ENCODE data around the gene SCML2. TPM values are rescaled to one million over a fixed set of nuclear protein-coding genes. Genes with fewer than 3 reads are reported as not detected.

The SCML2 gene
- total RNA-seq, 1 donor from 2014 or later: 2.2 TPM

GRCh38 chrX:18291006-18291545 is 63.4 kb downstream of the SCML2 start:
- TF ChIP-seq POLR2AphosphoS5 (IDR thresholded peaks at IDR 0.05; ENCODE audit: insufficient read depth in 1 of 2, low read depth in 1 of 2): no peak
- TF ChIP-seq, protein P1, sequence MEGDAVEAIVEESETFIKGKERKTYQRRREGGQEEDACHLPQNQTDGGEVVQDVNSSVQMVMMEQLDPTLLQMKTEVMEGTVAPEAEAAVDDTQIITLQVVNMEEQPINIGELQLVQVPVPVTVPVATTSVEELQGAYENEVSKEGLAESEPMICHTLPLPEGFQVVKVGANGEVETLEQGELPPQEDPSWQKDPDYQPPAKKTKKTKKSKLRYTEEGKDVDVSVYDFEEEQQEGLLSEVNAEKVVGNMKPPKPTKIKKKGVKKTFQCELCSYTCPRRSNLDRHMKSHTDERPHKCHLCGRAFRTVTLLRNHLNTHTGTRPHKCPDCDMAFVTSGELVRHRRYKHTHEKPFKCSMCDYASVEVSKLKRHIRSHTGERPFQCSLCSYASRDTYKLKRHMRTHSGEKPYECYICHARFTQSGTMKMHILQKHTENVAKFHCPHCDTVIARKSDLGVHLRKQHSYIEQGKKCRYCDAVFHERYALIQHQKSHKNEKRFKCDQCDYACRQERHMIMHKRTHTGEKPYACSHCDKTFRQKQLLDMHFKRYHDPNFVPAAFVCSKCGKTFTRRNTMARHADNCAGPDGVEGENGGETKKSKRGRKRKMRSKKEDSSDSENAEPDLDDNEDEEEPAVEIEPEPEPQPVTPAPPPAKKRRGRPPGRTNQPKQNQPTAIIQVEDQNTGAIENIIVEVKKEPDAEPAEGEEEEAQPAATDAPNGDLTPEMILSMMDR (IDR thresholded peaks at IDR 0.05): no peak
- TF ChIP-seq POLR2A (IDR thresholded peaks at IDR 0.05): no peak
- DNase-seq (ENCODE audit: extremely low spot score in 2 of 2): no peak

GRCh38 chrX:18290200-18290599 is 64.3 kb downstream of the SCML2 start:
- Histone ChIP-seq H3K9me3 (no peaks in the 10 kb centered on the region), H3K36me3 (no peaks in the 10 kb centered on the region), H3K4me3 (no peak overlapping the region), H3K27ac (no peak overlapping the region), H3K27me3 (no peaks in the 10 kb centered on the region), H3K4me1 (no peaks in the 10 kb centered on the region)
- intact Hi-C loops (cut with DNase I): no loop called here
- TF ChIP-seq, protein P1 (IDR thresholded peaks at IDR 0.05): no peak
- TF ChIP-seq POLR2AphosphoS5 (IDR thresholded peaks at IDR 0.05; ENCODE audit: insufficient read depth in 1 of 2, low read depth in 1 of 2) (no peak), POLR2A (IDR thresholded peaks at IDR 0.05) (no peak)
- no peak for DNase-seq (ENCODE audit: extremely low spot score in 2 of 2)

More at GRCh38 chrX:18291006-18291545, 63.4 kb downstream of the SCML2 start:
- H3K36me3 ChIP-seq: no peaks in the 10 kb centered on the region
- intact Hi-C loops (cut with DNase I): no loop called here
- no peak overlapping the region for H3K4me3 ChIP-seq
- H3K27ac ChIP-seq: no peak overlapping the region
- no peaks in the 10 kb centered on the region for H3K4me1 ChIP-seq
- H3K9me3 ChIP-seq: no peaks in the 10 kb centered on the region
- no peaks in the 10 kb centered on the region for H3K27me3 ChIP-seq

DNA sequence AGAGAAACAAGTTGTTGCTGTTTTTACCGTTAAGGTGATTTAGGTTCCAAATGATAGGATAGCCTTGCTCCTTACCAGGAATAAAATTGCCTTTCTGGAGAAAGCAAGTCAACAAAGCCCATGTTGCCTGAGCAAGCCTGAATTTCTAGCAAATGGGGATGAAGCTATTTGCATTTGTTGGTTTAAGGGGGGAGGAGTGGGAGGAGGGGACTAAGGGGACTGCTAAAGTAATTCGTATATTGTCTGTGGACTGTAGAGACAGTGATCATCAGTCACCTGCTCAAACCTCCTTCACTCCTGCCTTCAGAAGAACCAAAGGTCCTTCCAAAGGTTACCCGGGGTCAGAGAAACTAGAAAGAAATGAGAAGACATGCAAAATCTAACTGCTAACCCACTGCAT is 65.8 kb downstream of the SCML2 start:
- Histone ChIP-seq H3K27ac (no peak overlapping the region), H3K27me3 (no peaks in the 10 kb centered on the region), H3K4me3 (no peak overlapping the region), H3K36me3 (no peaks in the 10 kb centered on the region), H3K4me1 (no peaks in the 10 kb centered on the region), H3K9me3 (no peaks in the 10 kb centered on the region)
- no peak for DNase-seq (ENCODE audit: extremely low spot score in 2 of 2)
- TF ChIP-seq, protein P1 (IDR thresholded peaks at IDR 0.05): no peak
- TF ChIP-seq POLR2AphosphoS5 (IDR thresholded peaks at IDR 0.05; ENCODE audit: insufficient read depth in 1 of 2, low read depth in 1 of 2) (no peak), POLR2A (IDR thresholded peaks at IDR 0.05) (no peak)
- intact Hi-C loops (cut with DNase I): no loop called here

DNA sequence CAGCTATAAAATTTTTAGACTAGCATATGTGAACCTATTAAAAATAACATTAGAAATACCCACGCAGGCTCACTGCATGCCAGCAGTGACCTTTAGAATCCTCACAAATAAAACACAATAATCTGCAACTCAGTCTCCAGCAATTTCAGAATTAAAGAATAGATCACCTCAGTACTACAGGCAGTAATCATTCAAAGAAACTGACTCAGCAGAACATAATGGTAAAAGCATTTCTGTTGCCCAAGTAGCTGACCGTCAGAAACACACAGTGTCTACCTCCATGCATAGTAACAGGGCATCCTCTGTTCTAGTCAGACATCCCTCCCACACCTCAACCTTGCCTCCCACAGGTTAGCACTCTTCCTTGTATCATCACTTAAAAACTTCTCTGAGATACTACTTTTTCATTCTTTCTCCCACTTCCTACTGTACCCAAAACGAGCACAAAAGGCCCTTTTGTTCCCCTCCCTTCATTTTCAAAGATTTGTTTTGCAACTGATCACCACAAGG is 68.1 kb downstream of the SCML2 start:
- TF ChIP-seq POLR2A (IDR thresholded peaks at IDR 0.05): no peak
- TF ChIP-seq, protein P1 (IDR thresholded peaks at IDR 0.05): no peak
- TF ChIP-seq POLR2AphosphoS5 (IDR thresholded peaks at IDR 0.05; ENCODE audit: insufficient read depth in 1 of 2, low read depth in 1 of 2): no peak
- no peaks in the 10 kb centered on the region for H3K4me1 ChIP-seq
- DNase-seq (ENCODE audit: extremely low spot score in 2 of 2): no peak
- no peaks in the 10 kb centered on the region for H3K36me3 ChIP-seq
- intact Hi-C loops (cut with DNase I): no loop called here
- H3K27ac ChIP-seq: no peak overlapping the region
- H3K9me3 ChIP-seq: no peaks in the 10 kb centered on the region
- no peak overlapping the region for H3K4me3 ChIP-seq
- no peaks in the 10 kb centered on the region for H3K27me3 ChIP-seq

DNA sequence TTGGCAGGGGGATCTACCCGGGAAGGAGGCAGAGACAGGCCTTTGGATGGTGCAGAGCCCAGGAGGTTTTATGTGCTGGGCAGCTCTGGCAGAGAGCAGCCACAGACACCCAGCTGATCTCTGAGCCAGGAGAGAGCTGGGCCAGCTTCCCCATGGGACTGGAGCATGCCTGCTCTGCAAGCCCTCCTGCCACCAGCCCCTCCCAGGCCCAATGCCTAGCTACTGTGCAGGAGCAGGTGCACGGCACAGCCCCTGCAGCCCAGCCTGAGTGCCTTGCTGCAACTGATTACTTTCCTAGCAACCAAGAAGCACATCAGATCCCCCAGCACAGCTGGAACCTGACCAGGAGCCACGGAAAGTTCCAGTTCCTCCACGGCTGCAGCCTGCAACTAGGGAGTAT is 76.0 kb downstream of the SCML2 start:
- no peaks in the 10 kb centered on the region for H3K27me3 ChIP-seq
- no peaks in the 10 kb centered on the region for H3K4me1 ChIP-seq
- H3K27ac ChIP-seq: no peak overlapping the region
- TF ChIP-seq, protein P1 (IDR thresholded peaks at IDR 0.05): no peak
- no peak for TF ChIP-seq POLR2AphosphoS5 (IDR thresholded peaks at IDR 0.05; ENCODE audit: insufficient read depth in 1 of 2, low read depth in 1 of 2)
- no peak for TF ChIP-seq POLR2A (IDR thresholded peaks at IDR 0.05)
- H3K9me3 ChIP-seq: no peaks in the 10 kb centered on the region
- no peaks in the 10 kb centered on the region for H3K36me3 ChIP-seq
- no peak for DNase-seq (ENCODE audit: extremely low spot score in 2 of 2)
- intact Hi-C loops (cut with DNase I): no loop called here
- H3K4me3 ChIP-seq: no peak overlapping the region
